SU-DHL-6 (cell line): ENCODE measurements around the gene CXCR6.

Source experiments
- H2AFZ ChIP-seq: fragments of 200-600 bp; sonication (generic); 2 replicates; pipeline ENCODE4 v1.6.1; 2014; ENCODE audit warnings: low read depth, mild to moderate bottlenecking, moderate library complexity, mixed read lengths, antibody characterized with exemption, low read length; ENCODE audit not compliant: severe bottlenecking
- H3F3A ChIP-seq: fragments of 200-600 bp; shearing (Covaris generic); 2 replicates; pipeline ENCODE4 v1.6.0; 2016; ENCODE audit warnings: antibody characterized with exemption, mild to moderate bottlenecking; ENCODE audit not compliant: insufficient read depth
- H3K27ac ChIP-seq: fragments of 200-600 bp; sonication (generic); 2 replicates; pipeline ENCODE4 v1.5.1; 2016; ENCODE audit warnings: low read depth, mild to moderate bottlenecking, low read length, moderate library complexity, mixed read lengths
- H3K27me3 ChIP-seq: fragments of 200-600 bp; sonication (generic), shearing (Covaris generic); 2 replicates; pipeline ENCODE4 v1.6.0; 2014; ENCODE audit warnings: mild to moderate bottlenecking, low read length
- H3K36me3 ChIP-seq: fragments of 200-600 bp; sonication (generic); 2 replicates; pipeline ENCODE4 v1.6.1; 2014; ENCODE audit warnings: mild to moderate bottlenecking, low read length, mixed read lengths
- H3K4me2 ChIP-seq: fragments of 300-600, 200-600 bp; shearing (Covaris generic), sonication (generic); 2 replicates; pipeline ENCODE4 v1.6.0; 2014; ENCODE audit warnings: low read length, low read depth, mild to moderate bottlenecking; ENCODE audit not compliant: poor library complexity, severe bottlenecking
- H3K4me3 ChIP-seq: fragments of 200-600 bp; sonication (generic); 2 replicates; pipeline ENCODE4 v1.5.1; 2014; ENCODE audit warnings: antibody characterized with exemption, low read length, mild to moderate bottlenecking, mixed read lengths; ENCODE audit not compliant: insufficient read depth, poor library complexity, severe bottlenecking
- H3K79me2 ChIP-seq: fragments of 200-600 bp; sonication (generic); 2 replicates; pipeline ENCODE4 v1.6.1; 2014; ENCODE audit warnings: mild to moderate bottlenecking, low read length, moderate library complexity; ENCODE audit not compliant: insufficient read depth
- H3K9ac ChIP-seq: fragments of 200-600 bp; sonication (generic); 2 replicates; pipeline ENCODE4 v1.7.0; 2014; ENCODE audit warnings: mild to moderate bottlenecking, low read length
- H3K9me2 ChIP-seq: fragments of 200-600 bp; sonication (generic); replicated peaks from 2 replicates; pipeline ENCODE4 v1.6.1; 2014; ENCODE audit warnings: low read length; ENCODE audit not compliant: insufficient read depth
- H3K9me3 ChIP-seq: fragments of 200-600 bp; sonication (generic); 2 replicates; pipeline ENCODE4 v1.6.1; 2014; ENCODE audit warnings: low read length, mixed read lengths; ENCODE audit not compliant: insufficient read depth
- H4K20me1 ChIP-seq: fragments of 200-600 bp; sonication (generic); 2 replicates; pipeline ENCODE4 v1.6.1; 2014; ENCODE audit warnings: low read depth, mild to moderate bottlenecking, antibody characterized with exemption, low read length, moderate library complexity, mixed read lengths
- EZH2phosphoT487 ChIP-seq: fragments of 200-600 bp; sonication (generic), shearing (Covaris generic); conservative IDR thresholded peaks from 2 replicates; pipeline ENCODE4 v1.6.1; 2018; ENCODE audit warnings: mild to moderate bottlenecking, antibody characterized with exemption, low read length, moderate library complexity, mixed read lengths
- TF ChIP-seq, protein P1 (sequence below): fragments of 200-600 bp; sonication (generic); IDR thresholded peaks from one replicate; pipeline ENCODE4 v1.5.1; 2017; ENCODE audit warnings: antibody characterized with exemption, mild to moderate bottlenecking, low read length, moderate library complexity; ENCODE audit not compliant: insufficient read depth, poor library complexity, severe bottlenecking

The CXCR6 gene

DNA sequence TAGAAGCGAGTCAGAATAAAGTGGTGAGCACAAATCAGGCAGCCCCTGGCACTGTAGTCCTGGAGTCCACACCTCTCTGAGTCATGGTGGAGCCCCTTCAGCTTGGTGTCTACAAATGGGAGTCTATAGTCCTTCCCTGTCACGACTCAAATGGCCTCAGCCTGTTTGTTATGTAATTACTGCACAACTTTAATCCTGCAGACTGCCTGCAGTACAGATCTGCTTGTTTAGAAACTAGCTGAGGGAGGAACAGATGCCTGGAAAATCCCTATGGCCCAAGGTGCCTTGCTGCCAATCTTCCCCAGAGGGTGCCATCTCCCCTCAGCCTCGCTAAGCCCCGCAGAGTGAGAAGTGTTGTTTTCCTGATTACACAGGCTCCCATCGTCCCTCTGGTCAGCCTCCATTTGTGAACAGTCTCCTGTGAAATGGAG lies 3.9 kb upstream of the CXCR6 start:
- no peak overlapping the region for H3K9ac ChIP-seq
- no peaks in the 10 kb centered on the region for H3F3A ChIP-seq
- no peaks in the 10 kb centered on the region for H3K9me3 ChIP-seq
- H2AFZ ChIP-seq = no peak overlapping the region
- 0 out of 2 replicates have a peak, but pooled peaks cover 5% of the 10 kb centered on the region for H3K36me3 ChIP-seq
- no peak for TF ChIP-seq EZH2phosphoT487
- TF ChIP-seq, protein P1, sequence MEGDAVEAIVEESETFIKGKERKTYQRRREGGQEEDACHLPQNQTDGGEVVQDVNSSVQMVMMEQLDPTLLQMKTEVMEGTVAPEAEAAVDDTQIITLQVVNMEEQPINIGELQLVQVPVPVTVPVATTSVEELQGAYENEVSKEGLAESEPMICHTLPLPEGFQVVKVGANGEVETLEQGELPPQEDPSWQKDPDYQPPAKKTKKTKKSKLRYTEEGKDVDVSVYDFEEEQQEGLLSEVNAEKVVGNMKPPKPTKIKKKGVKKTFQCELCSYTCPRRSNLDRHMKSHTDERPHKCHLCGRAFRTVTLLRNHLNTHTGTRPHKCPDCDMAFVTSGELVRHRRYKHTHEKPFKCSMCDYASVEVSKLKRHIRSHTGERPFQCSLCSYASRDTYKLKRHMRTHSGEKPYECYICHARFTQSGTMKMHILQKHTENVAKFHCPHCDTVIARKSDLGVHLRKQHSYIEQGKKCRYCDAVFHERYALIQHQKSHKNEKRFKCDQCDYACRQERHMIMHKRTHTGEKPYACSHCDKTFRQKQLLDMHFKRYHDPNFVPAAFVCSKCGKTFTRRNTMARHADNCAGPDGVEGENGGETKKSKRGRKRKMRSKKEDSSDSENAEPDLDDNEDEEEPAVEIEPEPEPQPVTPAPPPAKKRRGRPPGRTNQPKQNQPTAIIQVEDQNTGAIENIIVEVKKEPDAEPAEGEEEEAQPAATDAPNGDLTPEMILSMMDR = no peak
- no peaks in the 10 kb centered on the region for H3K9me2 ChIP-seq
- H3K27me3 ChIP-seq = no peaks in the 10 kb centered on the region
- no peak overlapping the region for H3K4me3 ChIP-seq
- H3K27ac ChIP-seq = no peak overlapping the region
- no peaks in the 10 kb centered on the region for H4K20me1 ChIP-seq
- no peak overlapping the region for H3K4me2 ChIP-seq
- H3K79me2 ChIP-seq = no peaks in the 10 kb centered on the region

DNA sequence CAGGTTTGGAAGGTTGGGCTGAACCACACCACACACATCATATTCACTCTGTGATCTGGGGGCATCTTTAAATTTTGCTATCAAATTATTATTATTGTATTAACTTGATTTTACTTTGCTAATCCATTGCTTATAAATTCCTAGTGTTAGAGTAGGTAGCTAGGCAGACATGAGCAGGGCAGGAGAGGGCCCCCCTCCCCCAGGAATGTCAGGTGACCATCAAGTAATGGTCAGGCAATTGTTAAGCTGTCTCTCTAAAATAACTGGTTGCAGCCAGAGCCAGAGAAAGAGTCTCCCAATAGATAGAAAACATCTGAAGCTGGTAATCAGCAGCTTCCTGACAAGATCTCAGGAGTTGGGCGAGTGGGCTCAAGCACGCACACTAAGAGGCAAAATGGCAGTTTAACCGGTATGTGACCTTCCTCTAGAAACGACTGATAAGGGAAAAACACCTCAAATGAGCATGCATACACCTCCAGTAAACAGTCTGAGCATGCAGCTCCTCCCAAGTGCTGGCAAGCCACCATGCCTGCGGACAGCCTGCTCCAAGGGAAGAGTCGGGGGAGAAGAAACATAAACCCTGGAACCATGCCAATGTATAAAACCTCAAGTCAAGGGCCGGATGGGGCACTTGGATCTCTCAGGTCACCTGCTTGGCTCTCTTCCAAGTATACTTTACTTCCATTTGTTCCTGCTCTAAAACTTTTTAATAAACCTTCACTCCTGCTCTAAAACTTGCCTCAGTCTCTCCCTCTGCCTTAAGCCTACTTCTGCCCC lies 3.1 kb upstream of the CXCR6 start:
- H3K79me2 ChIP-seq = no peaks in the 10 kb centered on the region
- H3F3A ChIP-seq = no peaks in the 10 kb centered on the region
- H3K9me3 ChIP-seq = no peaks in the 10 kb centered on the region
- H3K4me3 ChIP-seq = no peak overlapping the region
- H3K9ac ChIP-seq = no peak overlapping the region
- no peaks in the 10 kb centered on the region for H3K27me3 ChIP-seq
- H2AFZ ChIP-seq = no peak overlapping the region
- TF ChIP-seq, protein P1 = no peak
- TF ChIP-seq EZH2phosphoT487 = no peak
- H3K36me3 ChIP-seq = 0 out of 2 replicates have a peak, but pooled peaks cover 5% of the 10 kb centered on the region
- H4K20me1 ChIP-seq = no peaks in the 10 kb centered on the region
- no peaks in the 10 kb centered on the region for H3K9me2 ChIP-seq
- no peak overlapping the region for H3K4me2 ChIP-seq
- no peak overlapping the region for H3K27ac ChIP-seq

- Histone ChIP-seq H3K9ac (no peak overlapping the region), H3F3A (no peaks in the 10 kb centered on the region), H3K27ac (no peak overlapping the region), H3K27me3 (no peaks in the 10 kb centered on the region), H3K9me2 (no peaks in the 10 kb centered on the region), H3K4me3 (no peak overlapping the region), H3K36me3 (0 out of 2 replicates have a peak, but pooled peaks cover 5% of the 10 kb centered on the region), H3K4me2 (no peak overlapping the region), H2AFZ (no peak overlapping the region), H3K9me3 (no peaks in the 10 kb centered on the region), H4K20me1 (no peaks in the 10 kb centered on the region), H3K79me2 (no peaks in the 10 kb centered on the region)
- TF ChIP-seq EZH2phosphoT487 = no peak
- TF ChIP-seq, protein P1 = no peak
These were observed 2.4 kb upstream of the CXCR6 start for GRCh38 chr3:45940781-45941365.
